Measurements from ENCODE around the gene EFR3B.

- no peak for TF ChIP-seq MAX (IDR thresholded peaks at IDR 0.05; ENCODE audit: low read depth, low read length)
- TF ChIP-seq POLR2A (IDR thresholded peaks at IDR 0.05; ENCODE audit: extremely low read depth, insufficient read length), result no peak
Measured at GRCh38 chr2:25132693-25133092, 90.8 kb downstream of the EFR3B start.

Measured in NB4 (cell line).